ENCODE measurements around the gene NFATC4. TPM values are rescaled to one million over a fixed set of nuclear protein-coding genes. Genes with fewer than 3 reads are reported as not detected.

Gene NFATC4
- total RNA-seq, 1 donor from 2014 or later: 130 TPM

DNA sequence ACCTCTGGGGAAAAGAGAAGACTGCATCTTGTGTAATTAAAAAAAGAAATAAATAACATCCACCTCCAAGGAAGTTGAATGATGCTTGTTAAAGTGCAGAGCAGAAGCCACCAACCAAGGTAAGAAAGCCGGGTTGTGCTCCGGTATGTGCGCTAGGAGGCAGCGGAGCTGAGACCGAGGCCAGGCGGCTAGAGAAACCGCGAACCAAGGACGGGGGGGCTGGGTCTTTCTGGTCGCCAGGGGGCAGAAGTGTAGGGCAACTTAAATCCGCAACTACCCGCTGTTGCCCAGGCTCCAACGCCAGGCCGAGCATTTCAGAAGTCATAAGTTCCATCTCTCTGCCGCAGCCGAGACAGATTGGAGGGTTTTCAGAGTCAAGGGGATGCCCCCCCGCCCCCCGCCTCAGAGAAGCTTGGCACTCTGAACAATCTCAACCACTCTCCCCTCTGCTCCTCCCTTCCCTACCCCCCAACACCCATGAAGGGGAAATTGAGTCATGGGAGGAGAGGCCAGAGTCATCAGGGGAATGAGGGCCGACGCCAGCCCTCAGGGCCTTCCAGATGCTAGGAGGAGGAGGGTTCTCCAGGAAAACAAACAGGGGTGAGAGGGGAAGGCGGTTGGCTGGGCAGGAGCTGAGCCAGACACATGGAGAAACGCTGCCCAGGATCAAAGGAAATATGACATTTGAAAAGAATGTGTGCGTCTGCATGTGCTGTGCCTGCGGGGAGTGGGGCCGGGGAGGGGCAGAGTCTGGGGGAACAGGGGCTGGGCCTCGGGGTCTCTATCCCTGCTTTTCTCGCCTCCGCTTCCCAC, 2.2 kb upstream of the NFATC4 start:
- Mint-ChIP-seq H3K9me3 (no peaks in the 10 kb centered on the region), H3K27me3 (peaks cover 10% of the 10 kb centered on the region), H3K36me3 (no peaks in the 10 kb centered on the region), H3K4me1 (ENCODE audit: unreplicated experiment) (peaks cover 15% of the 10 kb centered on the region), H3K27ac (peak overlapping the region; percentile 99), H3K4me3 (peak overlapping the region; percentile 95)
- peak; percentile 87 for DNase-seq (ENCODE audit: extremely low spot score, unreplicated experiment)
- TF ChIP-seq CTCF (conservative IDR thresholded peaks at IDR 0.05): peak; percentile 91

GRCh38 chr14:24366413-24366720, 1.6 kb upstream of the NFATC4 start:
- Mint-ChIP-seq H3K4me1 (ENCODE audit: unreplicated experiment) (peaks cover 19% of the 10 kb centered on the region), H3K4me3 (peak overlapping the region; percentile 95), H3K27me3 (peaks cover 9% of the 10 kb centered on the region), H3K36me3 (no peaks in the 10 kb centered on the region), H3K9me3 (no peaks in the 10 kb centered on the region), H3K27ac (peak overlapping the region; percentile 99)
- DNase-seq (ENCODE audit: extremely low spot score, unreplicated experiment): no peak
- TF ChIP-seq CTCF (conservative IDR thresholded peaks at IDR 0.05): no peak

DNA sequence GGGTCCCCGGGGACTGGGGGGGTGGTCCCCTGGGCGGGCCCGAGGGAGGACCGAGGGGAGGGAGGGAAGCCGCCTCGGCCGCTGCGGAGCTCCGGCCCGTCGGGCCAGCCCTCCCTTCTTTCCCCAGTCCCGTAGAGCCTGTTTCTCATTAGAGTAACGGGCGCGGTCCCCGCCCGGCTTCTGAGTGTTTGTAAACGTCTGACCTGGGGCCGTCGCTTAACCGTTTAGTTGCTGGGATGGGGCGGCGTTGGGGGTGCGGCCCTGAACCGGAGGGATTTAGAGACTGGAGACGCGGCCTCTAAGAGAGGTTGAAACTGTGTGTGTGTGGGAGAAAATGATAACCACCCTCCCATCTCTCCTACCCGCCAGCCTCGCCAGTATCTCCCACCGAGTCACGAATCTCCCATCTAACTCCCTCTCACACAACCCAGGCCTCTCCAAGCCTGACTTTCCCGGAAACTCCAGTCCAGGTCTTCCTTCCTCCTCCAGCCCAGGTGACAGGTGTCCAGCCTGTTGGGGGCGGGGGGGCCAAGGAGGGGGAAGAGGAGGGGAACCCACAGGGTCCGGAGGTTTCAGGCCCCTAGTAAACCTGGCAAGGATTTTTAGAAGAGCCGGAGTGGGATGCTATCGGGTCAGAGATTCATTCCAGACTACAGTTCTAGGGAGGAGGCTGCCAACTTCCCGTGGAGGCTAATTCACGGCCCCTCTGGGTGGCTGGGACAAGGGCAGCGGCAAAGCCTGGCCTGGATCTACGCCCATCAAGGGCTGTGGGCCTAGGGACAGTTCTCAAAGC, 1.1 kb upstream of the NFATC4 start:
- Mint-ChIP-seq H3K27ac (peak overlapping the region; percentile 99), H3K4me3 (peak overlapping the region; percentile 95), H3K9me3 (no peaks in the 10 kb centered on the region), H3K4me1 (ENCODE audit: unreplicated experiment) (peaks cover 19% of the 10 kb centered on the region), H3K36me3 (no peaks in the 10 kb centered on the region), H3K27me3 (peaks cover 3% of the 10 kb centered on the region)
- TF ChIP-seq CTCF (conservative IDR thresholded peaks at IDR 0.05): no peak
- DNase-seq (ENCODE audit: extremely low spot score, unreplicated experiment): peak; percentile 91

- Mint-ChIP-seq H3K27me3 (no peaks in the 10 kb centered on the region), H3K4me1 (ENCODE audit: unreplicated experiment) (peaks cover 19% of the 10 kb centered on the region), H3K27ac (peak overlapping the region; percentile 99), H3K36me3 (no peaks in the 10 kb centered on the region), H3K9me3 (no peaks in the 10 kb centered on the region), H3K4me3 (peak overlapping the region; percentile 95)
- peak; percentile 78 for DNase-seq (ENCODE audit: extremely low spot score, unreplicated experiment)
- TF ChIP-seq CTCF (conservative IDR thresholded peaks at IDR 0.05): no peak
These were observed 203 bp downstream of the NFATC4 start for GRCh38 chr14:24368212-24368561.

GRCh38 chr14:24368562-24369252, 723 bp downstream of the NFATC4 start:
- H3K4me3 Mint-ChIP-seq: peak overlapping the region; percentile 95

More at GRCh38 chr14:24368562-24369252, 723 bp downstream of the NFATC4 start:
- peak; percentile 28 for TF ChIP-seq CTCF (conservative IDR thresholded peaks at IDR 0.05)
- Mint-ChIP-seq H3K9me3 (no peaks in the 10 kb centered on the region), H3K27ac (peak overlapping the region; percentile 99), H3K4me1 (ENCODE audit: unreplicated experiment) (peaks cover 19% of the 10 kb centered on the region), H3K36me3 (no peaks in the 10 kb centered on the region), H3K27me3 (no peaks in the 10 kb centered on the region)
- DNase-seq (ENCODE audit: extremely low spot score, unreplicated experiment): peak; percentile 82

All from type B pancreatic cell (in vitro differentiated cells).